Stimulated activated CD4-positive, alpha-beta T cell treated with anti-CD3 and anti-CD28 coated beads, Interleukin-1b, Interleukin-23, amount 100 ng/mL, for 1 hour (primary cell): Measurements from ENCODE around the gene ZNF629.

ENCODE experiments used
- DNase-seq, 2 donors: peaks; one replicate each; pipeline ENCODE4 v3.0.0-alpha.2; 2020; ENCODE audit warnings: low read depth in 2 of 2

ZNF629 gene

DNA sequence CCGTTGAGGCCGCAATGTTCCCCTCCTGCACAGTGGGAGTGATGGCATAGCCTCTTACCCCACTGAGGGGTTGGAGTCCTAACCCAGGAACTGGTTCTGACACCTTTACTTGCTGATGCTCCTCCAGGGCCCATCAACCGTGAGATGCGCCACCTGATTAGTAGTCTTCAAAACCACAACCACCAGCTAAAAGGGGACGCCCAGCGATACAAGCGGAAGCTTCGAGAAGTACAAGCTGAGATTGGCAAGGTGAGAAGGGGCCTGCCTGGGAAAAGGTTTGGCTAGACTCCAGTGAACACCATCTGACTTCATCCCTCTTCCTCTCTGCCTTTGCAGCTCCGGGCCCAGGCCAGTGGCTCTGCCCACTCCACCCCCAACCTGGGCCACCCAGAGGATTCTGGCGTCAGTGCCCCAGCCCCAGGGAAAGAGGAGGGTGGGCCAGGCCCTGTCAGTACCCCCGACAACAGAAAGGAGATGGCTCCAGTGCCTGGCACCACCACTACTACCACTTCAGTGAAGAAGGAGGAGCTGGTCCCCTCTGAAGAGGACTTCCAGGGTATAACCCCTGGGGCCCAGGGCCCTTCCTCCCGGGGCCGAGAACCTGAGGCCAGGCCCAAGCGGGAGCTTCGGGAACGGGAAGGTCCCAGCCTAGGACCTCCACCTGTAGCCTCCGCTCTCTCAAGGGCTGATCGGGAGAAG is 19.1 kb downstream of the ZNF629 start:
- no peak for DNase-seq

DNA sequence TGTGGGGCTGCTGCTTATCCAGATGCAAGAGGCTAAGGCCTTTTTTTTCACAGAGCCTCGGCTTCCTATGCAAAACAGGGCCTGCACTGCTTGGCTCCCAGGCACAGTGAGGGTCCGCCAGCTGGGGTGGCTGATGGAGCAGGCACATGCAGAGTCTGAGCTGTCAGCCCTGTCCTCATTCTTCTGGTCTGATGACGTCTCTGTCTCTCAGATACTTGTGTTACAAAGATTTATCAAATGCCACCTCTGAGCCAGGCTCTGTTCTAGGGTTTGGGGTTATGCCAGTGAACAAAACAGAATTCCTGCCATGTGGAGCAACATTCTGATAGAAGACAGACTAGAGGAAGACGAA is 20.1 kb downstream of the ZNF629 start:
- DNase-seq: no peak

DNA sequence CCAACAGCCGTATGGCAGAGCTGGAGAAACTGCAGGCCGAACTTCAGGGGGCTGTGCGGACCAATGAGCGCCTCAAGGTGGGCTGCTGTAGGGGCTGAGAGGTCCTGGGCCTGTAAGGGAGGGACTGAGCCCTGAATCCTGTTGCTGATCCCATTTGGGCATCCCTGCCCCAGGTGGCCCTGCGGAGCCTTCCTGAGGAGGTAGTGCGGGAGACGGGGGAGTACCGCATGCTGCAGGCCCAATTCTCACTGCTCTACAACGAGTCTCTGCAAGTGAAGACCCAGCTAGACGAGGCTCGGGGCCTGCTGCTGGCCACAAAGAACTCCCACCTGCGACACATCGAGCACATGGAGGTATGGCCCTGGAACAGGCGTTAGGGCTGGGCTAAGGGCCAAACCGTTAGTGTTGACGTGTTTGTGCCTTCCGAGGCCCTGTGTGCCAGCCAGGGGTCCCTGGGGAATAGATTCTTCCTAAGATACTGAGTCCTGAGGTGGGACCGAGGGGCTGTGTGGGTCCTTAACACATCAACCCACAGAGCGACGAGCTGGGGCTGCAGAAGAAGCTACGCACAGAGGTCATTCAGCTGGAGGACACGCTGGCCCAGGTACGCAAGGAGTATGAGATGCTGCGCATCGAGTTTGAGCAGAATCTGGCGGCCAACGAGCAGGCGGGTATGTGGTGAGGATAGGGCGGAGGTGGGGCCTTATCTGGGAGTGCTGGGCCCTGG is 20.6 kb downstream of the ZNF629 start:
- no peak for DNase-seq

DNA sequence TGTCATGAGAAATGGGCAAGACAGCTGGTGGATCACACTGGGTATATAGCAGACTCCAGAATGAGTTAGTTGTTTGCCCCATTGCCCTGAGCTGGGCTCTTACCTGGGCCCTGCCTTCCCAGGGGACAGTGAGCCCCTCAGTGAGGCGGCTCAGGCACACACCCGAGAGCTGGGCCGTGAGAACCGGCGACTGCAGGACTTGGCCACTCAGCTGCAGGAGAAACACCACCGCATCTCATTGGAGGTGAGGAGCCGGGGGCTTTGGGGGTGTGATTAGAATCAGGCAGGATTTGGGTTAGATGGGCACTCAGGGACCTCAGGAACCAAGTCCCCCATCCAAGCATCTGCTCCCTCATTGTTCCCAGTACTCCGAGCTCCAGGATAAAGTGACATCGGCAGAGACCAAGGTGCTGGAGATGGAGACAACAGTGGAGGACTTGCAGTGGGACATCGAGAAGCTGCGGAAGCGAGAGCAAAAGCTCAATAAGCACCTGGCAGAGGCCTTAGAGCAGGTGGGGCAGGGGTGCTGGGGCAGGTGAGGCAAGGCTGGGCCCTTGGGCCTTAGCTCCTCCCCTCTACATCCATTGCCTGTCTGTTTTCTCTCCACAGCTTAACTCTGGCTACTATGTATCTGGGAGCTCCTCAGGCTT is 22.1 kb downstream of the ZNF629 start:
- no peak for DNase-seq

DNA sequence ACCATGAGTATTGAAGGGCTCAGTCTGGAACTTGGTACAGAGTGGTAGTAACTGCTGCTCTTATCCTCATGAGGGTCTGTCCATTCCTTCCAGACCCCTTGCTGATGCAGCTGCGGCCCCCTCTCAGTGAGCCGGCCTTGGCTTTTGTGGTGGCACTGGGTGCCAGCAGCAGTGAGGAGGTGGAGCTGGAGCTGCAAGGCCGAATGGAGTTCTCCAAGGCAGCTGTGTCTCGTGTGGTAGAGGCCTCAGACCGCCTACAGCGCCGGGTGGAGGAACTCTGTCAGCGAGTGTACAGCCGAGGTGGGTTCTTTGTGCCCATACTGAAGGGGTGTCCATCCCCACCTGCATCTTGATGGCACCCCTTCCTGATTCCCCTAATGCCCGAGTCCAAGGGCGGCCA is 22.9 kb downstream of the ZNF629 start:
- DNase-seq: no peak

DNA sequence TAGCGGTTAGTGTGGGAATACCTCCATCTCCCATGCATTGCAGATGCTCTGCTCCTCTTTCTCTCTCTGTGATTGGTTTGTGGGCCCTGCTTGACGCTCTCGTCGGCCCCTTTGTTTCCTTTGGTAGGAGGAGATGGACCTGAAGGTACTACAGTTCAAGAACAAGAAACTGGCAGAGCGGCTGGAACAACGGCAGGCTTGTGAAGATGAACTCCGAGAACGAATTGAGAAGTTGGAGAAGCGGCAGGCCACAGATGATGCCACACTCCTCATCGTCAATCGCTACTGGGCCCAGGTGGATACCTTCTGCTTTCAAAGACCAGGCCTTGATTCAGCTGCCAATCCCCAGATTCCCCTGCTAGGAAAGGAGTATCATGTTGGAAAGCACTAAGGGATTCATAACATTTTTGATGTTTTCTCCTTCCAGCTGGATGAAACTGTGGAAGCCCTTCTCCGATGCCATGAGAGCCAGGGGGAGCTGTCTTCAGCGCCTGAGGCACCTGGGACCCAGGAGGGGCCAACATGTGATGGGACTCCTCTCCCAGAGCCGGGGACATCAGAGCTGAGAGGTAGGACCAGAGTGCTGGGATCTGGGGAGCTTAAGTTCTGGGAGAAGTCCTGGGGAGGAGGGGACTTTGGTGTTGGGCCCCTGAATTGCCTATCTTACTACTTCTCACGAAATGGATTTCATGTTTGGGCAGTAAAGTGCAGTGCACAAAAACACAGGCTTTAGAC is 23.8 kb downstream of the ZNF629 start:
- no peak for DNase-seq

DNA sequence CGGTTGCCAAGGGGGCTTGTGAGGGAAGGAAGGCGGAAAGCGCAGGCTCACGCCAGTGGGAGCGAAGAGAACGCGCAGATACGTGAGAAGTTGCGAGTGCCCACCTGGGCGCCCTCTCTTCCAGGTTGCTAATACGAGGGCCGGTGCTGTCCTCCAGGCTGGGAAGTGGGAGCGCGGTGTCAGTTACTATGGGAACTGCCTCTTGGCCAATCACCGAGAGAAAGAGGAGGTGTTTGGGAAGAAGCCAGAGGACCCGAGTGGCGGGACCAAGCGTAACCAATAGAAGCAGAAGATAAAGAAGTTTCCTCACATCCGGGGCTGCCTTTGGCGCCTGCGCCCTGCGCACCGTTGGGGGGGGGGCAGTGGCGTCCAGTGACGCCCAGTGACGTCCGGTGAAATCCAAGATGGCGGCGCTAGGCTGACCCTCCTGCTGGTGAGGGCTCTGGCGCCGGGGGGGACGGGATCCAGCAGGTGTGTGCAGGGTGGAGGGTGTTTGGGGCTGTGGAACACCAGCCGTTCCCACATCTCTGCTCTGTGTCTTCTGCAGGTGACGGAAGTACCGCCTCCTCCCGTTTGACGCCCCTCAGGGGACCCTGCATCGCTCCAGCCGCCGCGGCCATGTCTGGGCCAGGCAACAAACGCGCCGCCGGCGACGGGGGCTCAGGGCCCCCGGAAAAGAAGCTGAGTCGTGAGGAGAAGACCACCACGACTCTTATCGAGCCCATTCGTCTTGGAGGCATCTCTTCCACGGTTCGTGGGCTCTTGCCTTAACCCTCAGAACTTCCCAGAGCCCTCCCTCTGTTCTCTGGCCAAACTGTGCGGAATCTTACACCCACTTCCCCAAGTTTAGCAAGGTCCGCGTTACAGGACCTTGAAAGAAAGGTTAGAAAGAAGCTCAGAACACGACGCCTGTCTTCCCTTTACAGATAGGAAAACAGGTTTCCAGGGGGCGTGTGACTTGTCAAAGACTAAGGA is 24.8 kb downstream of the ZNF629 start, which contains the start of the genes CFAP119 and RNF40:
Gene CFAP119 (minus strand): TSS at position 135 of the 975 bp plus-strand sequence. CDS start 314 bp downstream, outside the sequence.
Gene RNF40 (plus strand): TSS at position 395 of the 975 bp plus-strand sequence. CDS start 224 bp downstream, at position 619.
- DNase-seq: peak; percentile 65 to 70

DNA sequence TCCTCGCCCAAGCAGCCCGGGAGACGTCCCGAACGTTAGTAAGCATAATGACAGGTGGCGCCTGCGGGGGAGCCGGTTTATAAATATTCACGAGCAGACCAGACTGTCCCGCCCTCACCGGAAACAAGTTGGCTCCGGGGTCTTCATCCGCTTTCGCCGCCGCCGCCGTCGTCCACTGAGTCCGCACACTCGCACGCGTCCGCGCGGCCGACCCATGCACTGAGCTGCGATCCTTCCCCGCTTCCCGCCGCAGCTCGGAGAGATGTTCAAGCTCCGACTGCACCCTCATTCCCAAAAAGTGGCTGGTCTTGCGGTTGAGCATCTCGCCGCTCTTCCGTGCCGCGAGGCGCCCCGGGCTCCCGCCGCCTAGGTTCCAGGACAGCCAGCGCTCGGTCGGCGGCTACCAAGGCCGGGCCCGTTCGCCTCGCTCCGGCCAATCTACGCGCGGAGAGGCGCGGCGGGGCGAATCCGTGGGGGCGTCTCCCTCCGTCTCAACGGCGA is 25.5 kb downstream of the ZNF629 start:
- no peak for DNase-seq

DNA sequence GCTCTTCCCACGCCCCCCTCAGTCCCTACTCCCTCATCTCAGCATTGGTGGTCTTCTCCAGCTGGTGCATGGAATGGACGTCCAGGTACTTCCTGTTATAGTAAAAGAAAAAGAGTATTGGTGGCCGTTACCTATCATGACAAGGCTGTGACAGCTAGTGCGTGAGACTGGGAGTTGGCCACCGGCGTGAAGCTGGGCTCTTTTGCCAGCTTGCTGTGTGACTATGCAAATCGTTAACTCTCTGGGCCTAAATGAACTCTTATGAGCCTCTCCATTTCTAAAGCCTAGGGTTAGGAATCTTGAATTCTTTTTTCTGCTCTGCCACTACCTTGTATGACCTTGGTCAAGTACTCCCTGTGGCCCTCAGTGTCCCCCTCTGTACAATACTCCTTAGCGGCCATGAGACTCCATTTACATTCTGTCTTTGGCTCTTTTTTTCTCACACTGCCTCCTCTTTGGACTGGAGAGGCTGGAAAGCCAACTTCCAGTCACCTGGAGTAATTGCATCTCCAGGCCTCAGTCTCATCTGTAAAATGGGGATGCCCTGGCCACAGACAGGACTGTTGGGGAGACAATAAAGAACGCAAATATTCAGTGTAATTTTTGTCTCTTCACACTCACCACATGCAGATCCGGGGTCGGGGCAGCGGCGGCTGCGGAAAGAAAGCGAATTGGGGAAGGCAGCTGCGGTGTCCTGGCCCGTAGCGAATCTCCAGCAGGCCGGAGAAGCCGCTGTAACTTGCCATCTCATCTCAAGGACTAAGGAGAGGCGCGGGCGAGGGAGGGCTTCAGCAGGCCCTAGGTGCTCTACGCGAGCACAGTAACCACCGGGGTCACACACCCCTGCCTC is 26.2 kb downstream of the ZNF629 start:
- no peak for DNase-seq

DNA sequence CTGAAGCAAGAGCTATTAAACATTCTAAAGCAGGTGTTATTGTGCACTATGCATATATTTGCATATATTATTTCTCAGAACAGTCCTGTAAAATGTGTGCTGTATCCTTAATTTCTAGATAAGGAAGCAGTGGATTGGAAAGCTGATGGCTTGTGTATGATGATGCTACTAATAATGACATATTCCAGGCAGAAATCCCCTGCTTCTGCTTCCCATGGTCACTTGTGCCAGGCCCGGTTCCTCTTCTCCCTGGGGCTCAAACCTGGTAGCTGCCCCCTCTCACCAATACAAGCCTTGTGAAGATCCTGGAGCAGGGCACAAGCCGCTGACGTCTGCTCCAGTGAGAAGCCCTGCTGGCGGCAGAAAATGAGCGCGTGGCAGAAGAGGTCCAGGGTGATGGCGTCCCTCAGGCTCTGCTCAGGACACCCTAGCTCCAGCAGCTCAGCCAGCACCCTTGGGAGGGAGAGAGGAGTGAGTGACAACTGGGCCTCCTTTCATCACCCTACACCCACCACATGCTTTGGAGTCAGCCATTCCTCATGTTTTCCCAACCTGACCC is 26.9 kb downstream of the ZNF629 start:
- no peak for DNase-seq

DNA sequence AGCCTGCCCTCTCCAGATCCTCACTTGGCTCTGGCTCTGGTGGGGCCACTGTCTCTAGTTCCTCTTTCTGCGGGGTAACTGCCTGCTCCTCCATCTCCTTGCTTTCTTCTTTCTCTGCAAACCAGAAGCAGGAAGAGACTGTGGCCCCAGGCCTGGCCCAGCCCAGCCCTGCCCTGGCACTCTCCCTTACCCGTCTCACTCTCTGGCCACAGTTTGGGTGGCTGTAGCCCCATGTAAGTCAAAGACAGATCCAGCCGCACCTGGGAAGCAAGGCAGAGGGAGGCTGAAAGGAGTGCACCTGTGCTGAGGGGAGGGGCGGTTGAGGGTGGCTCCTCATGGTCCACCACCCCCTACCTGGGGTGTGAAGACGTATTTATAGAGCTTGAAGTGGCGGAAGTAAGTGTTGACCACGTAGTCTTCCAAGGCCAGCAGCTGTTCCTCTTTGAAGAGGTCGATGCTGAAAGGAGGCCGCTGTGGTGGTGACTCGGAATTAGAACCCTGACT is 28.0 kb downstream of the ZNF629 start:
- no peak for DNase-seq

DNA sequence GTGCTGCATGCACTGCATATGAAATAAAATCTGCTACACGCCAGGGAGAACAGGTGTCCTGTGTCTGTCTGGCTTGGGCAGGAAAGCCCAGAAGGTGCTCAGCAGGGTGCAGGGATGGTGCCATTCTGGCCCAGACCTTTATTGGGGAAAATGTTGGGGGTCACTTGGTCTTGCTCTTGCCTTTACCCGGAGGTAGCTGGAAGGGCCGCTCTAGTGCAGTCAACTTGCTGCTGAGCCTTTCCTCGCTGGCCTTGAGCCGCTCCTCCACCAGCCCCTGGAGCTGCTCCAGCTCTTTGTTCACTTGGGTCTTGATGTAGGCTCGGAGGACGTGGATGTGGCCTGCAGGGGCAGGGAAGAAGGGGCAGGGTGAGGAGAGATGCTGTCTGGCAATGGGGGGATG is 29.7 kb downstream of the ZNF629 start:
- no peak for DNase-seq

DNA sequence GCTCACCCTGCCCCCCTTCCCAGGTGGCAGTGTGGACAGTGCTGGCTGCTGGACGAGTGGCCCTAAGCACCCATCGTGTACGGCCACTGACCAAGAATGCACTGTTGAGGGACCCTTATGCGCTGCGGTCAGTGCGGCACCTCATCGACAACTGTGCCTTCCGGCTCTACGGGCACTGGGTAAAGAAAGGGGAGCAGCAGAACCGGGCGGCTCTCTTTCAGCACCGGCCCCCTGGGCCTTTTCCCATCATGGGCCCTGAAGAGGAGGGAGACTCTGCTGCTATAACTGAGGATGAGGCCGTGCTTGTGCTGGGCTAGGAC is 30.3 kb downstream of the ZNF629 start:
- DNase-seq: no peak

DNA sequence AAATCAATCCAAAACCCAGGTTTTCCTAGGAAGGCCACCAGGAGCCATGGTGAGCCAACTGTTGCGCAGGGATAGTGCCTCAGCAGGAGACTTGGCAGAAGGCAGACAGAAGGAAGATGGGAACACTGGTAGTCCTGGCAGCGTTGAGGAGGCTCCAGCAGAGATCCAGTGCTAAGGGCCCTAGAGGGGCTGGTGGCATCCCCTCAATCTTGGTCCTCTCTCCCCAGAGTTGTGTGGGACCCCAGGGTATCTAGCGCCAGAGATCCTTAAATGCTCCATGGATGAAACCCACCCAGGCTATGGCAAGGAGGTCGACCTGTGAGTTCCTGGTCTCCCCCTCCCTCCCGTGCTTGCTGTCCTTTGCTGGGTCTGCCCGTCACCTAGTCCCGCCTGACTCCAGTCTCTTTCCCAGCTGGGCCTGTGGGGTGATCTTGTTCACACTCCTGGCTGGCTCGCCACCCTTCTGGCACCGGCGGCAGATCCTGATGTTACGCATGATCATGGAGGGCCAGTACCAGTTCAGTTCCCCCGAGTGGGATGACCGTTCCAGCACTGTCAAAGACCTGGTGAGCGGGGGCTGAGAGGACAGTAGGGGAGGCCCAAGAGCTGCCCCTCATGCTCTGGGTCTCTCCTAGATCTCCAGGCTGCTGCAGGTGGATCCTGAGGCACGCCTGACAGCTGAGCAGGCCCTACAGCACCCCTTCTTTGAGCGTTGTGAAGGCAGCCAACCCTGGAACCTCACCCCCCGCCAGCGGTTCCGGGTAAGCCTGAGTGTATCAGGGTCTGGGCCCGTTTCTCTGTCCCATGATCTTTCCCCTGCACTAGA is 30.8 kb downstream of the ZNF629 start:
- DNase-seq: no peak

DNA sequence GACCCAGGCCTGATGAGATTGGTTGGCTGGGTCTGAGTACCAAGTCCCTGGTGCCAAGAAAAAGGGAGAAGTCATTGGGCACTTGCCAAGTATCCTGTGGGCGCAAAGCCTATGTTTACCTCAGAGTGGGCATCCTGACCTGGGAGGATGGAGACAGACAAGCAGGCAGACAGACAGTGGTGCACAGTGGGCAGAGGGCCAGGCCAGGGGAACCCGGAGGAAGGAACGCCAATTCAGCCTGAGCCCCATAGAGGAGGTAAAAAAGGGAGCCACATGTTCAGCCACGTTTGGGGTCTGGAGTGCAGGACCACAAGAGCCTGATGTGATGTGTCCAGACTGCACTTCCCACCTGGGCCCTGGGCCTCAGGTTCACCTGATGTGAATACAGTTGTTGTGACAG is 33.4 kb downstream of the ZNF629 start:
- no peak for DNase-seq

DNA sequence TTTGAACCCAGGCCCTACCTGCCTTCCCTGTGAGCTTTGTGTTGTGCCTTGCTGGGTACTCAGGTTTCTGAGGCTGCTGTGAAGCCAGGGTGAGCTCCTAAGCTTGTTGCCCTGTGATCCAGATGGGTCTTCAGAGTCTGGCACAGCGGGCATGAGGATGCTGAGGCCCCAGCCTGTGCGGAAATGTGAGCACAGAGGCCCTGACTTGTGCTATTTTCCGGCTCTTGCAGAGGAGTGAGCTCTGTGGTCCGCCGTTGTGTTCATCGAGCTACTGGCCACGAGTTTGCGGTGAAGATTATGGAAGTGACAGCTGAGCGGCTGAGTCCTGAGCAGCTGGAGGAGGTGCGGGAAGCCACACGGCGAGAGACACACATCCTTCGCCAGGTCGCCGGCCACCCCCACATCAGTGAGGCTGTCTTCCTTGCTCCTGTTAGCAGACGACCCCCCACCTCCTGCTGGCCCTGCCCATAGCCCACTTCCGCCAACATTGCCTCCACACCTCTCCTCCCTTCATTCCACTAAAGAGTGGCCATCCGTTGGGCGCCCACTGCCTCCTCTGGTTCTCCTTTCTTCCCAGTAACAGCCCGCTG is 36.0 kb downstream of the ZNF629 start:
- DNase-seq: no peak

DNA sequence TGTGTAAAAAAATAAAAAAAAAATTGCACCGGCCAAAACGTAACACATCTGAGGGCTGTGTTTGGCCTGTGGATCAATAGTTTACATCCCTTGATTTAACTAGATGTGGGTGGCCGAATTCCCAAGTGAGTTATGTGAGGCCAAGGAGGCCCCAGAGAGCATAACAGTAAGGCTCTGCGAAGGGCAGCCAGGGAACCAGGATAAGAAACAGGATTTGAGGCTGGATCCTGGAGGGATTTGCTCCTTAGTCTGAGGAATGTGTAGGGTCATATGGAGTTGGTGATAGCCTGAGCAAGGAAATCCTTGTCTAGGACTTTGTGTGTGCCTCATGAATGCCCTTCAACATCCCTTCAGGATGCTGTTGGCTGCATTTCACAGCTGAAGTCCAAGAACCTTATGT is 36.8 kb downstream of the ZNF629 start:
- DNase-seq: no peak
